Suprapubic skin (tissue), 4 donors: ENCODE data around the gene MSANTD2.

Source experiments
- CTCF ChIP-seq, 2 donors: fragments of 200-600 bp in 1 of 2; fragments of 450-650 bp in 1 of 2; sonication (generic) in 1 of 2; IDR thresholded peaks; one replicate each; pipeline ENCODE4 v1.5.1; 2016 to 2019; ENCODE audit warnings: antibody characterized with exemption in 2 of 2, mild to moderate bottlenecking in 1 of 2, moderate library complexity in 1 of 2
- EP300 ChIP-seq: sonication (generic); formaldehyde crosslinking; IDR thresholded peaks from one replicate; pipeline ENCODE4 v1.6.1; 2017; ENCODE audit warnings: antibody characterized with exemption
- POLR2A ChIP-seq, 2 donors: fragments of 450-650 bp; IDR thresholded peaks; one replicate each; pipeline ENCODE4 v1.6.1; 2017; ENCODE audit warnings: antibody characterized with exemption in 2 of 2, mild to moderate bottlenecking in 2 of 2, moderate library complexity in 2 of 2
- POLR2AphosphoS5 ChIP-seq, 3 donors: sonication (generic); formaldehyde crosslinking; IDR thresholded peaks; one replicate each; pipeline ENCODE4 v1.6.1; 2017; ENCODE audit warnings: antibody characterized with exemption in 3 of 3

GRCh38 chr11:124835918-124836317 is 35.7 kb upstream of the MSANTD2 start:
- TF ChIP-seq POLR2AphosphoS5 (IDR thresholded peaks at IDR 0.05), result no peak
- TF ChIP-seq CTCF (IDR thresholded peaks at IDR 0.05), result no peak
- TF ChIP-seq POLR2A (IDR thresholded peaks at IDR 0.05), result no peak
- TF ChIP-seq EP300, result no peak
